ENCODE measurements around the gene CPLANE2.
"Not testable (repeated sequence)": the region's sequence is repeated elsewhere in the genome, so short reads cannot be mapped to it uniquely, and the experiment has no call there.

Gene CPLANE2

GRCh38 chr1:16209132-16209846 lies 27.7 kb downstream of the CPLANE2 start:
- no peak for DNase-seq (ENCODE audit: low read depth in 2 of 2)

GRCh38 chr1:16208270-16208987 lies 28.6 kb downstream of the CPLANE2 start:
- DNase-seq (ENCODE audit: low read depth in 2 of 2), result no peak

DNA sequence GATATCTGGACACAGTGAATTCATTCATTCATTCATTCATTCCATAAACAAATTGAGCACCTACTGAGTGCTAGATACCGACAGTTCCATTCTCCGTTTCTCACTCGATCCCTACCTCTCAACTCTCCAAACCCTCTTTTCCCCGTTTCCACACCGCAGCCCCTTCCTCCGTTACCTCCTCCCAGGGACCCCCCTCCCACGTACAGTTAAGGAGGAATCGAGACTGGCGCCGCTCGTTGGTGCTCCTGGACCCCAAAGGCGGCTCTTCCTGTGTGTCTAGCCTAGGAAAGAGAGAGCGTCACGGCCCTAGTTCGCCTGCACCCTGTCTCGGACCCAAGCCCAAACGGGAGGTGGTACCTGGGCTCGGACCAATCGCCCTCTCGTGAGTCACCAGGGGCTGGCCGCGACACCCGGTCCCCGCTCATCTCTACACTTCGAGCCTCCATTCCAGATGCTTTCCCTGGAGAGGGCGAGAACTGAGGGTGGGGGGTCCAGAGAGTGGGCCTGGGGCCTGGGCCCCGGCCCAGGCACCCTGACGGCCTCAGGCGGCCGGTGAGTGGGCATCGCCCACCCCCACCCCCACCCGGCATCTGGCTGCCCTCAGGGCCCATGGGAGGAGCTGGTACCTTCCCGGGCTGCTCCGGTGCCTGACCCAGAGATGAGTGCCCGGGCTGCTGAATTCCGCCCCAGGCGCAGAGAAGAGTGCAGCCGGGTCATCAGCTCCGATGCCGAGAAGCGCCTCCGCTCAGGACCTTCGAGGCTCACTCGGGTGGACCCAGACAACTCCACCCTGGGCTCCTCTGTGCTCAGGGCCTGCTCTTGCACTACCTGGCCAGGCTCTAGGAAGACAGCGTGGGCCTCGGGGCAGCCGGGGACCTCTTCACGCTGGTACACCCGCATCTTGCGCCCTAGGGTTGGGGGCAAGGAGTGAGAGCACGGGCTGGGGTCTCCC lies 29.4 kb downstream of the CPLANE2 start:
- no peak for DNase-seq (ENCODE audit: low read depth in 2 of 2)

- DNase-seq (ENCODE audit: low read depth in 2 of 2), result peak; percentile 89 to 91
These were observed 30.3 kb downstream of the CPLANE2 start for GRCh38 chr1:16206547-16207317.

GRCh38 chr1:16205891-16206546 lies 31.0 kb downstream of the CPLANE2 start:
- no peak for DNase-seq (ENCODE audit: low read depth in 2 of 2)

GRCh38 chr1:16205334-16205671 lies 31.7 kb downstream of the CPLANE2 start:
- no peak for DNase-seq (ENCODE audit: low read depth in 2 of 2)

DNA sequence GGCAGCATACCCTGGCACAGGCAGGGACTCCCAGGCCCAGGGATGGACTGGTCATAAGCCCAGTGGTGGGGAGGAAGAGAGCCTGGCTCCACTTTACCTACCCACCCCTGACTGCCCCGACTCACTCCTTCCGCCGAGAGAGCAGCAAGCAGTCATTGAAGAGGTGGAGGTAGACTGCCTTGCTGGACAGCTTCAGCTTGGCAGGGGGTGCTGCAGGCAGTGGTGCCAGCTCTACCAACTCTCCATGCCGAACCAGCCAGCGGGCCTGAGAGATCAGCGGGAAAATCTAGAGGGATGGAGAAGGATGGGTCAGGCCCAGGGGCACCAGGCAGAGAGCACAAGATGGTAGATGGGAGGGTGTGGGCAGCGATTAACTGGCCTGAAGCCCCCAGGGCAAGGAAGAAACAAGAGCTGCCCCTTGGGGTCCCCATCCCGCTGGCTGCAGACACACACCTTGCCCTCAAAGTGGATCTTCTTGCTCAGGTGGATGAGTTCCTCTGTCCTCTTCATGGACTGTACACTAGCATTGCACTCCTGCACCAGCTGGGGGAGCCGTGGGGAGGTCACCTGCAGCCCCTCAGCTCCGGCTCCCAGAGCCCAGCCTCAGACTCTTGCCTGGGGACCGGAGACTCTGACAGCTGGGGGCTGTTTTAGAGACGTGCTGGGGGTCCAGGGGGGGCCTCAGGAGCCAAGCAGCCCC lies 32.2 kb downstream of the CPLANE2 start:
- no peak for DNase-seq (ENCODE audit: low read depth in 2 of 2)

DNA sequence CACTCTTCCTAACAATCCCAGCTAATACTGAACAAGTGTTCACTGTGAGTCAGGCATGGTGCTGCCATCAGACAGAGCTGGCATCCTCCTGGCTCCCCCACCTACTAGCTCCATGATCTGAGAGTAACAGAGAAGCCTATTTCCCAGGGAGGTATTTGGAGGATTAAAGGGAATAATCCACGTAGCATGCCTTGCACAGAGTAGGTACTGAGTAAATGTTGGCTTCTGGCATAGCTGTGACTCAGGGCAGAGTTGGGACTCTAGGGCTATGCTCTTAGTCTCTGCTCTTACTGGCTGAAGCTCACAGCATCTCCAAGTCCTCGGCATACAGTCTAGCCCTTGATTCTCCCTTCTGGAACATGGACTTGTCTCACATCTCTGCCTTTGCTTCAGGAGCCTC lies 32.8 kb downstream of the CPLANE2 start:
- no peak for DNase-seq (ENCODE audit: low read depth in 2 of 2)

DNA sequence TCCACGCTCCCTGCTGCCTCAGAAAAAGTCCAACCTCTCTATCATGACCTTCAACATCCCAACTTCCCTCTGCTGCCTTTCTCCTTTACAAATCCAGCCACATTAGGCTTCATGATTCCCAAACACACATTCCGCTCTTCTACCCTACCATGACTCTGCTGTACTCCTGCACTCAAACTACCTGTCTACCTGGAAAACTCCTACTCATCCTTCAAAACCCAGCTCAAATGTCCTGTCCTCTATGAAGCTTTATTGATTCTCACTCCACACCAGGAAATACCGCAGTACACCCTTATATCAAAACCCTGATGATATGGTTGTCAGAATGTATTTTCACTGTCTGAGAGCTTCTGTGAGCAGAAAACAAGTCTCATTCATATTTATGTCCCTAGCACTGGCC lies 33.4 kb downstream of the CPLANE2 start:
- DNase-seq (ENCODE audit: low read depth in 2 of 2), result no peak

DNA sequence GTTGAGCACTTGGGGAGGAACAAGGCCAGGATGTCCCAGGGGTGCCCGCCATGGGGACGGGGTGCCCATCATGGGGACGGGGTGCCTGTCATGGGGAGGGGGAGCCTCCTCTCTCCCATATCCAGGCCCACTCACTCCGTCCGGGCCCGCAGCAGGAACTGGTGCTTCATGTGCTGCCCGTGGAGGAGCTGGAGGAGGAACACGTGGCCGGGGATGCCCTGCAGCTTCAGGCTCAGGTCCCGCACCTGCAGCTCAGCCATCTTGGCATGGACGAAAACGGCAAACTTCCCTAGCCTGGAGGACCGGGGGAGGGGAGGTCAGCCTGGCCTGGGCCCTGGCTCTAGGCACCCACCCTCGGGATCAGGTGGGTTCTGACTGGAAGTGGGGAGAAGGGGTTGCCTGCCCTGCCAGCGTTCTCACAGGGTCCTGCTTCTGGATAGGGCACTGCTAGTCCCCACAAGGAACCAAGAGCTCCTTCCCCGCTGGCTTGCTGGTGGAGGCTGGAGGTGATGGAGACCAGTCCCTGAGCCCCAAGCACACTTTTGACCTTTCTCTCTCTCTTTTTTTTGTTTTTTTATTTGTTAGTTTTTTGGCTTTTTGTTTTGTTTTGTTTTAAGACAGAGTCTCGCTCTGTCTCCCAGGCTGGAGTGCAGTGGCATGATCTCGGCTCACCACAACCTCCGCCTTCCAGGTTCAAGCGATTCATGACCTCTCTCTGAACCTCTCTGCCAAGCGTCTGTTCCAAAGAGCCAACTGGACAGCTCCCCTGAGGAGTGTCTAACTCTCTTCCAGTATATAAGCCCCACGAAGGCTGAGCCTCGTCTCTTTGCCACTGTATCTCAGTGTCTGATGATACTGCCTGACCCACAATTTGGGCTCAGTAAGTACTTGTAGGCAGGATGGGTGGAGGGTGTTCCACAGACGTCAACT lies 34.4 kb downstream of the CPLANE2 start:
- no peak for DNase-seq (ENCODE audit: low read depth in 2 of 2)

- no peak for DNase-seq (ENCODE audit: low read depth in 2 of 2)
These were observed 37.3 kb downstream of the CPLANE2 start for GRCh38 chr1:16199700-16200099.

- DNase-seq (ENCODE audit: low read depth in 2 of 2), result no peak
These were observed 37.9 kb downstream of the CPLANE2 start for GRCh38 chr1:16199157-16199501.

DNA sequence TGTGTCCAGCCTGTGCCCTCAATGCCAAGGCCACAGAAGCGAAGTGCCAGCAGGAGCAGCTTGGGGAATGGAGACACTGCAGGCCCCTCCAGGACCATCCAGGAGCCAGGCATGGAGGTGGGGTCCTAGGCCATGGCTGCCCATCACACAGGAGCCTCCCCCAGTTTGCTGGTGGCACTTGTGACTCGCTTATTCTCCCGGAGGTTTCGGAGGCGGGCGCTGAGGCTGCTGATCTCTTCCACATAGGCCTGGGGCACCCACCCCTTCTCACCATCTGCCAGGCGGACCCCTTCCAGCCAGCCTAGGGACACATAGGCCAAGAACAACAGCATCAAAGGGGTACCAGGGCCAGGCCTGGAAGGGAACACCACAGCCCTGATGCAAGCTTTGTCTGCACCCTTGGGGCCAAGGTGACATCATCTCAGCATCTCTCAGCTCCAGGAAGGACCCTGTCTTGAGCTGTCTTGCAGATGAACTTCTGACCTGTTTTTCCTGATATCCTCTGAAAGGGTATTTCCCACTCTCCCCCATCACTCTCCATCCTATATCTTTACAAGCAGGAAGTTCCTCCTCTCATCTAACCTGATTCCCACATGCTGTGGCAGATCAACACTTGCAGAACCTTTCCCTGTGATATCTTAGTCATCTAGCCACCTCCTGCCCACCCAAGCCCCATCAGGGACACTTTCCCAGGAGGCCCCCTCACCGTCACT lies 38.4 kb downstream of the CPLANE2 start:
- no peak for DNase-seq (ENCODE audit: low read depth in 2 of 2)

GRCh38 chr1:16196874-16197273 lies 40.1 kb downstream of the CPLANE2 start:
- no peak for DNase-seq (ENCODE audit: low read depth in 2 of 2)

- DNase-seq (ENCODE audit: low read depth in 2 of 2), result not testable (repeated sequence)
These were observed 40.8 kb downstream of the CPLANE2 start for GRCh38 chr1:16196139-16196538.

- no peak for DNase-seq (ENCODE audit: low read depth in 2 of 2)
These were observed 41.5 kb downstream of the CPLANE2 start for GRCh38 chr1:16195518-16195905.

DNA sequence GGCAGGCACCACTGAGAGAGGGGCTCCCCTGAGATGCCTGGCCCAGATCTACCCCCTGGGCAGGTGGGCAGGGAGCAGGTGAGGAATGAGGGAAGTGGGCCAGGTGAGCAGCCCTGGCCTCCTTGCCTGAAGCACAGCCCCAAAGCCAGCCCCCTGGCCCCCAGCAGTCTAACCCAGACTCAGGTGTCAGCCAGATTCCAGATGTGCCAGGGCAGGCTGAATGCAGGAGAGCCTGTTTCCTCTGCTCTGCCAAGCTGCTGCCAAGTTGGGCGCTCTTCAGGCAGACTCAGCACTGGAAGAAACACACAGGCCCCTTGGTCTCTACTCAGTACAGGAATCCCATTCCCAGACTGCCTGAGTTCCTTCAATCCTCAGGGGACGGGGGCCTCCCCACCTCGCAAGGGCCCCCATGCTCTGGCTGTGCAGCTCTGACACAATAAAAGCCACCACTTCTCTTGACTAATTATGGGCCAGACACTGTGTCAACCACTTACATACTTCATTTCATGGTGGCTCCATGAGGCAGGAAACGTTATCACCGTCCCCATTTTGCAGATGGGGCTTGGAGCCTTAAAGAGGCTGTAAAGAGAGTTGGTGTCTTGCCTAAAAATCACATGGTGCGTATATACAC lies 45.0 kb downstream of the CPLANE2 start:
- DNase-seq (ENCODE audit: low read depth in 2 of 2), result no peak

DNA sequence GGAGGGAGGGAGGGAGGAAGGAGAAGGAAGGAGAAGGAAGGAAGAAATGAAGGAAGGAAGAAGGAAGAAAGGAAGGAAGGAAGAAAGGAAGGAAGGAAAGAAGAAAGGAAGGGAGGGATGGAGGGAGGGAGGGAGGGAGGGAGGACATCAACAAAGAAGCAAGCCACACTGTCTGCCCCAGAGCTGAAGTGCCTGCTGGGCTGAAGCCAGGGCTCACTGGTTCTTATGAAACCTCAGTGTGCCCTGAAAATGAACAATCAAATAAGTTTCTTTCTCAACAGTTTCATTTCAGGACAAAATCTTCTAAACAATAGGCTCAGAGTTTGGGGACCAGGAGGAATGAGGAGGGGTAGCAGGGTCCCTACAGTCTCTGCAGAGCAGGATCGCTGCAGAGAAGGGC lies 45.7 kb downstream of the CPLANE2 start:
- no peak for DNase-seq (ENCODE audit: low read depth in 2 of 2)

Data from activated CD4-positive, alpha-beta T cell treated with anti-CD3 and anti-CD28 coated beads for 24 hours (primary cell).